ENCODE data around the gene BNIP1. TPM values are rescaled to one million over a fixed set of nuclear protein-coding genes. Genes with fewer than 3 reads are reported as not detected.

The BNIP1 gene
- total RNA-seq, 1 donor from 2014 or later, result 15.7 TPM

DNA sequence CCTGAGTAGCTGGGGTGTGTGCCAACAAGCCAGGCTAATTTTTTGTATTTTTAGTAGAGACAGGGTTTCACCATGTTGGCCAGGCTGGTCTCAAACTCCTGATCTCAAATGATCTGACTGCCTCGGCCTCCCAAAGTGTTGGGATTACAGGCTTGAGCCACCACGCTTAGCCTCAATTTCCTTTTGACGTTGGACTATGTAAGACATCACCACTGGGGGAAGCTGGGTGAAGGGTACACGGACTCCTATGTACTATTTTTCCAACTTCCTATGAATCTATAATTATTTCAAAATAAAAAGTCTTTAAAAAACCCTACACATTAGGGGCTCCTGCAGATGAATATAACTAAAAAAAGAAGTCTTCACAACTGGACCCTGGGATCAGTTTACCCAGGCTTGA lies 46.7 kb downstream of the BNIP1 start:
- Histone ChIP-seq H3K9me3 (ENCODE audit: control insufficient read depth in 3 of 3, low read length in 3 of 3) (peaks cover 0 to 3% (median 0%) of the 10 kb centered on the region in 3 donors), H3K27ac (ENCODE audit: low read depth, low read length) (no peak overlapping the region), H3K4me1 (ENCODE audit: control insufficient read depth in 3 of 3, insufficient read depth in 3 of 3, low read length in 3 of 3) (no peaks in the 10 kb centered on the region), H3K27me3 (ENCODE audit: control insufficient read depth in 3 of 3, insufficient read depth in 3 of 3, low read length in 3 of 3) (peaks cover 0 to 4% (median 3%) of the 10 kb centered on the region in 3 donors), H3K9ac (ENCODE audit: low read depth in 1 of 3, low read length in 3 of 3) (no peak overlapping the region), H3K4me3 (ENCODE audit: low read length in 3 of 3) (no peak overlapping the region), H3K36me3 (ENCODE audit: control insufficient read depth in 3 of 3, insufficient read depth in 3 of 3, low read length in 3 of 3) (no peaks in the 10 kb centered on the region)

DNA sequence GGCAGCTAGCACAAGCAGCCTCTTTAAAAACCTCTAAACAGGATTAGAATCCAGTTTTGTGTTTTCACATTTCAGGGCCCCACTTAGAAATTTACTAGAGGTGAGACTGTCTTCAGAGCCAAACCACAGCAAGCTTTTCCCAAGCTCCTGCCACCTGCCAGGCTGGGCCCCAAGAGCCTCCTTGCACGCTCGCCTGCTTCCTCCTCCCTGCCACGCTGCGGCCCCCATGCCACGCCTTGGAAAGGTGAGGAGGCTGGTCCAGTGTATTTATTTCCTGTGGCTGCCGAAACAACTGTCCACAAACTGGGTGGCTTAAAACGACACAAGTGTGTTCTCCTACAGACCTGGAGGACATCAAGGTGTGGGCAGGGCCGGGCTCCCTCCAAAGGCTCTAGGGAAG lies 47.2 kb downstream of the BNIP1 start:
- Histone ChIP-seq H3K36me3 (ENCODE audit: control insufficient read depth in 3 of 3, insufficient read depth in 3 of 3, low read length in 3 of 3) (no peaks in the 10 kb centered on the region), H3K4me3 (ENCODE audit: low read length in 3 of 3) (no peak overlapping the region), H3K9ac (ENCODE audit: low read depth in 1 of 3, low read length in 3 of 3) (no peak overlapping the region), H3K27ac (ENCODE audit: low read depth, low read length) (no peak overlapping the region), H3K4me1 (ENCODE audit: control insufficient read depth in 3 of 3, insufficient read depth in 3 of 3, low read length in 3 of 3) (no peaks in the 10 kb centered on the region), H3K9me3 (ENCODE audit: control insufficient read depth in 3 of 3, low read length in 3 of 3) (peaks cover 0 to 3% (median 0%) of the 10 kb centered on the region in 3 donors), H3K27me3 (ENCODE audit: control insufficient read depth in 3 of 3, insufficient read depth in 3 of 3, low read length in 3 of 3) (peaks cover 2 to 4% (median 3%) of the 10 kb centered on the region in 3 donors)

DNA sequence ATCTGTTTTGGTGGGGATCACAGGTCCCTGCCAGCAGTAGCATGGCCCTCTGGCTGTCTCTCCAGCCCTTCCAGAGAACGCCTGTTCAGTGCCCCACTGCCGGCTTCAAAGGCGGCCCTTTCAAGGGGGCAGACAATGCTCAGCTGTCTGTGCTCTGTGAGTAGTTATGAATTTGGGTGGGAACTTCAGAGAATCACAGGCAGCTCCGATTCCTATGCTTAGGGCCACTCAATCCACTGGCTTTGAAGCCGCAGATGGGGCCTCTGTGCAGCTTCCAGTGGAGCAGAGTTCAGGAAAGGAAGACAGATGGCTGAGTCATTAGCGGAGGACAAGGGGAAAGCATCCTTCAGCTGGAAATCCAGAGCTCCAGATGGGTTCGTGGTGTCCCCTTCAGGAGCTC lies 48.2 kb downstream of the BNIP1 start:
- Histone ChIP-seq H3K4me1 (ENCODE audit: control insufficient read depth in 3 of 3, insufficient read depth in 3 of 3, low read length in 3 of 3) (no peaks in the 10 kb centered on the region), H3K4me3 (ENCODE audit: low read length in 3 of 3) (no peak overlapping the region), H3K27me3 (ENCODE audit: control insufficient read depth in 3 of 3, insufficient read depth in 3 of 3, low read length in 3 of 3) (peaks cover 2 to 6% (median 4%) of the 10 kb centered on the region in 3 donors), H3K9ac (ENCODE audit: low read depth in 1 of 3, low read length in 3 of 3) (no peak overlapping the region), H3K36me3 (ENCODE audit: control insufficient read depth in 3 of 3, insufficient read depth in 3 of 3, low read length in 3 of 3) (no peaks in the 10 kb centered on the region), H3K27ac (ENCODE audit: low read depth, low read length) (no peak overlapping the region), H3K9me3 (ENCODE audit: control insufficient read depth in 3 of 3, low read length in 3 of 3) (peaks cover 0 to 3% (median 0%) of the 10 kb centered on the region in 3 donors)

DNA sequence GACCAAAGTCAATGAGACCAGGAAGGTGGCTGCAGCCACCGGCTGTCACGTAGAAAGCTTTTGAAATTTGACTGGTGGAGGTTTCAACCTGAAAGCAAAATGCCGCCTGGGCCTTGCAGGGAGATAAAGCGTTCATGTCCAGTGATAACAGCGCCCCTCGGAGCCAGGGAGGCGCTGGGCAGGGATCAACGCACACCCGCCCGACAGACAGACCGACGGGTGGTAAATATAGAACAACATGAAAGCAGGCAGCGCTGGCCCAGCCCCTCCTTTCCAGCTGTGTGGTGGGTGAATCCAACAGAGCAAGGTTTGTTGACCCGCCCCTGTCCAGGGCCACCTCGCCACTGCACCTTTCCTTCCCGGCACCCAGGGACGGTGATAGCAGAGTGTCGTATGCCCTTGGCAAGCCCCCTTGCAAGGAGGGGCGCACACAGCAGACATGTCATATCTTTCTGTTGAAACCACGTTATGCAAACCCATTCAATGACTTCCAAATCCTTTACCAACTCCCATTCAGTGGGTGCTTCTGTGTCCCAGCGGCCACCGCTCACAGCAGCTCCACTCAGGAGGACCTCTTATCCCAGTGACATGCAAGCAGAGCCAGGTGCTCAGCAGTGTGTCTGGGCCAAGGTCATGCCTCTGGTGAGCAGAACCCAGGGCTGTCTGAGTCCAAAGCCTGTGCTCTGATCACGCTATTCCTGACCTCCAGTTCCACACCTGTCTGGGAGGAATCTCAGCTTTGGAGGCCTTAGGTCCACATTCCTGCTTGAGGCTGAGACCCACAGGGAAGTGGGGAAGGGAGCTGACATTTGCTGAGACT lies 52.0 kb downstream of the BNIP1 start:
- Histone ChIP-seq H3K27me3 (ENCODE audit: control insufficient read depth in 3 of 3, insufficient read depth in 3 of 3, low read length in 3 of 3) (peaks cover 2 to 12% (median 6%) of the 10 kb centered on the region in 3 donors), H3K4me3 (ENCODE audit: low read length in 3 of 3) (no peak overlapping the region), H3K9me3 (ENCODE audit: control insufficient read depth in 3 of 3, low read length in 3 of 3) (peaks cover 0 to 6% (median 6%) of the 10 kb centered on the region in 3 donors), H3K27ac (ENCODE audit: low read depth, low read length) (no peak overlapping the region), H3K9ac (ENCODE audit: low read depth in 1 of 3, low read length in 3 of 3) (no peak overlapping the region), H3K36me3 (ENCODE audit: control insufficient read depth in 3 of 3, insufficient read depth in 3 of 3, low read length in 3 of 3) (no peaks in the 10 kb centered on the region), H3K4me1 (ENCODE audit: control insufficient read depth in 3 of 3, insufficient read depth in 3 of 3, low read length in 3 of 3) (no peaks in the 10 kb centered on the region)

DNA sequence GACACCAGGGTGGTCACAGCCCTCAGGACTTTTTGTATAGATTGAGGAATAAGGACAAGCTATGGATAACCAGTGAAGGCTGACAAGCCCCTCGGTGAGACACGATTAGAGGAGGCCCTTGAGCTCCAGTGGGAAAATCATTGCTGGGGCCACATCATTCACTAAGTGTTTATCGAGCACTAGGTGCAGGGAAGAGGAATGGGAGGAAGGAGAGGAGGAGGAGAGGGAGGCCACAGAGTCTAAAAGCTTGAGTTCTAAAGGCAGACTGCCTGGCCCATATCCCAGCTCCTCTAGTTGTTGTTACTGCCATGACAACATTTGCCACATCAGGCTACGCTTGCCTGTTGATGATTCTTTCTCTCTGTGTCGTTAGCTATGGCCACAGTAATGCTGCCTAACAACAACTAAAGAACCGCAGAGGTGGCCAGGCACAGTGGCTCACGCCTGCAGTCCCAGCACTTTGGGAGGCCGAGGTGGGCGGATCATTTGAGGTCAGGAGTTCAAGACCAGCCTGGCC lies 53.1 kb downstream of the BNIP1 start:
- Histone ChIP-seq H3K9me3 (ENCODE audit: control insufficient read depth in 3 of 3, low read length in 3 of 3) (peaks cover 0 to 6% (median 6%) of the 10 kb centered on the region in 3 donors), H3K4me3 (ENCODE audit: low read length in 3 of 3) (no peak overlapping the region), H3K27me3 (ENCODE audit: control insufficient read depth in 3 of 3, insufficient read depth in 3 of 3, low read length in 3 of 3) (peaks cover 6 to 18% (median 14%) of the 10 kb centered on the region in 3 donors), H3K36me3 (ENCODE audit: control insufficient read depth in 3 of 3, insufficient read depth in 3 of 3, low read length in 3 of 3) (no peaks in the 10 kb centered on the region), H3K4me1 (ENCODE audit: control insufficient read depth in 3 of 3, insufficient read depth in 3 of 3, low read length in 3 of 3) (no peaks in the 10 kb centered on the region), H3K27ac (ENCODE audit: low read depth, low read length) (no peak overlapping the region), H3K9ac (ENCODE audit: low read depth in 1 of 3, low read length in 3 of 3) (no peak overlapping the region)

DNA sequence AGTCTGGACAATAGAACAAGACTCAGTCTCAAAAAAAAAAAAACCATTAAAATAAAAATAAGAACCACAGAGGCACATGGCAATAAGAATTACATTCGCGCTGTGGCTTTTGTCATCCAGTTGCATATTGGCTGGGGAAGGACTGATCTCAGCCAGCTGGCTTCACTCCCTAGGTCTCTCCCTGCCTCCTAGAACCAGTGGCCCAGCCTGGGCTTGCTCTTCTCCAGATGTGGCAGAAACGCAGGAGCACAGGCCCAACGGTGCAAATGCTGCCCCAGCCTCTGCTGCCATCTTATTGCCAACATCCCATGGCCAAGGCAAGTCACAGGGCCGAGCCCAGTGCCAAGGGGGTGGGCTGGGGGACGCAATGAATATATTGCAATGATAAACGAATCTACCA lies 53.7 kb downstream of the BNIP1 start:
- Histone ChIP-seq H3K9ac (ENCODE audit: low read depth in 1 of 3, low read length in 3 of 3) (no peak overlapping the region), H3K4me1 (ENCODE audit: control insufficient read depth in 3 of 3, insufficient read depth in 3 of 3, low read length in 3 of 3) (no peaks in the 10 kb centered on the region), H3K9me3 (ENCODE audit: control insufficient read depth in 3 of 3, low read length in 3 of 3) (peaks cover 0 to 6% (median 6%) of the 10 kb centered on the region in 3 donors), H3K4me3 (ENCODE audit: low read length in 3 of 3) (no peak overlapping the region), H3K36me3 (ENCODE audit: control insufficient read depth in 3 of 3, insufficient read depth in 3 of 3, low read length in 3 of 3) (no peaks in the 10 kb centered on the region), H3K27ac (ENCODE audit: low read depth, low read length) (no peak overlapping the region), H3K27me3 (ENCODE audit: control insufficient read depth in 3 of 3, insufficient read depth in 3 of 3, low read length in 3 of 3) (peaks cover 8 to 24% (median 20%) of the 10 kb centered on the region in 3 donors)

DNA sequence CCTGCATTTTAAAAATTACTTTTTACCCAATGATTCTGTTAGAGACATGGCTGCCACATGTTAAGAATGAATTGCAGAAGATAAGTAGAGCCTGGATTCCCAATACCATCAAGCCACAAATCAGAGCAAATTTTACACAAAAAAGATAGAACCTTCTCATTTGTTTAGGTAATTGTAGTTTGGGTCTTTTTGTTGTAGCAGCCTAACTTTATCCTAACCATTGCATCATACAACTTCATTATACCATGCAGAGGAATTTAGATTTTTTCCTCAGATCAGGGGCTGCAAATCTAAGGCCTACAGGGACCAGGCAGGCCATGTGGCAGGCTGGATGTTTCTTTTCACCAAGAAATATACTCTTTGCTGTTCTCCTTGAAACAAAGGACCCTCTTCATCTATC lies 56.0 kb downstream of the BNIP1 start:
- Histone ChIP-seq H3K27ac (ENCODE audit: low read depth, low read length) (no peak overlapping the region), H3K4me1 (ENCODE audit: control insufficient read depth in 3 of 3, insufficient read depth in 3 of 3, low read length in 3 of 3) (no peaks in the 10 kb centered on the region), H3K36me3 (ENCODE audit: control insufficient read depth in 3 of 3, insufficient read depth in 3 of 3, low read length in 3 of 3) (no peaks in the 10 kb centered on the region), H3K27me3 (ENCODE audit: control insufficient read depth in 3 of 3, insufficient read depth in 3 of 3, low read length in 3 of 3) (peaks cover 13 to 30% (median 18%) of the 10 kb centered on the region in 3 donors), H3K9ac (ENCODE audit: low read depth in 1 of 3, low read length in 3 of 3) (no peak overlapping the region), H3K9me3 (ENCODE audit: control insufficient read depth in 3 of 3, low read length in 3 of 3) (peaks cover 0 to 6% (median 4%) of the 10 kb centered on the region in 3 donors), H3K4me3 (ENCODE audit: low read length in 3 of 3) (no peak overlapping the region)

DNA sequence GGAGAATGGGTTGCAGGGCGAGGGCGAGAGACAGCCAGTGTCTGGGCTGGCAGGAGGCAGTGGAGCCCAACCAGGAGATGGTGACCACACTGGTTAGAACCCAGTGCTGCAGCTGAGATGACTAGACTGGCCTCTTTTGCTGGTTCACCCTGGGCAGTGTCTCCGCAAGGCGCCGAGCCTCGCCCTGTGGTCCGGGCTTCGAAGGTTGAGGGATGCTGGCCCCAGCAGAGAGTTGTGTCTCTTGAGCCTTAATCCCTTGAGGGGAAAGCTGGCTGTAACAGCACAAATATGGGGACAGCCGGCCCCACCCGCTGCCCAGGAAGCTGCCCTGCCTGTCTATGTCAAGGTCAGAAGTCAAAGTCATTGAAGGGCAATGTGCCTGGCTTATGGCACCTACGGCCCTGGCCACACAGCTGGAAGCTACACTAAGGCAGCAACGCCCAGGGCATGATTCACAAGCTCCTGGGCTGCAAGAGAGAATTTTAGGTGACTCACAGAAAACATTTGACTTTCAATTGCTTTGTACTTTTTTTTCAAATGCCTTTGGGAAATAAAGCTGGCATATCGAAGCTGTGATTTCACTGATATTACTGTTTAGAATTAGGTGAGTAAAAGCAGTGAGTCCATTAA lies 57.4 kb downstream of the BNIP1 start:
- H3K4me1 ChIP-seq (ENCODE audit: control insufficient read depth in 3 of 3, insufficient read depth in 3 of 3, low read length in 3 of 3), result no peaks in the 10 kb centered on the region
- no peak overlapping the region for H3K27ac ChIP-seq (ENCODE audit: low read depth, low read length)
- no peaks in the 10 kb centered on the region for H3K36me3 ChIP-seq (ENCODE audit: control insufficient read depth in 3 of 3, insufficient read depth in 3 of 3, low read length in 3 of 3)
- H3K9ac ChIP-seq (ENCODE audit: low read depth in 1 of 3, low read length in 3 of 3), result no peak overlapping the region
- peaks cover 11 to 38% (median 18%) of the 10 kb centered on the region in 3 donors for H3K27me3 ChIP-seq (ENCODE audit: control insufficient read depth in 3 of 3, insufficient read depth in 3 of 3, low read length in 3 of 3)
- peaks cover 0 to 6% (median 4%) of the 10 kb centered on the region in 3 donors for H3K9me3 ChIP-seq (ENCODE audit: control insufficient read depth in 3 of 3, low read length in 3 of 3)
- no peak overlapping the region for H3K4me3 ChIP-seq (ENCODE audit: low read length in 3 of 3)

DNA sequence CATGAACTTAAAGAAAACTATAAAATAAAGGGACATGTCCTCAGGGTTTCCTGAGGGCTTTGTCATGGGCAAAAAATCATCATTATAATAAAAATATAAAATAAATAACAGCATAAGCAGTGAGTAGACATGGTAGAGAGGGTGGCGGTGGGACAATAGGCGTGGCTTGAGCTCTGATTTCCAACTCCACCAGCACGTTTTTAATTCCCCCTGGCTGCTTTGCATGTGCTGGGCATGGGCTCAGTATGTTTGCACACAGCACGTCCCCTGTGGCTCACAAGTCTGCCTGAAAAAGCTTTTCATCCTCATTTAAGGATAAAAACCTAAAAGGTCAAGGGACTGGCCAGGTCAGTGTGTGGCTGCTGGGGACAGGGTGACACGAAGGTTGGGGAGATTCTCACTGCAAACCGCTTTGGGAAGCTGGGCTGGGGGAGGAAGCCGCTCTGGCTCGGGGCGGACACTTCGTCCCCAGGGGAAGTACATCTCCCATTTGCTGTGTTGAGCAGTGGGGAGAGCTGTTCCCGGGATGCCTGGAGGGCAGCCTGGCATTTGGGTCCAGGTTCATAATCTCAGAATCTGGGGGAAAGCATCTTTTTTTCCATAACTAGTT lies 58.0 kb downstream of the BNIP1 start:
- H3K36me3 ChIP-seq (ENCODE audit: control insufficient read depth in 3 of 3, insufficient read depth in 3 of 3, low read length in 3 of 3), result no peaks in the 10 kb centered on the region
- peaks cover 0 to 6% (median 4%) of the 10 kb centered on the region in 3 donors for H3K9me3 ChIP-seq (ENCODE audit: control insufficient read depth in 3 of 3, low read length in 3 of 3)
- H3K4me3 ChIP-seq (ENCODE audit: low read length in 3 of 3), result no peak overlapping the region
- peaks cover 11 to 39% (median 18%) of the 10 kb centered on the region in 3 donors for H3K27me3 ChIP-seq (ENCODE audit: control insufficient read depth in 3 of 3, insufficient read depth in 3 of 3, low read length in 3 of 3)
- H3K27ac ChIP-seq (ENCODE audit: low read depth, low read length), result no peak overlapping the region
- H3K4me1 ChIP-seq (ENCODE audit: control insufficient read depth in 3 of 3, insufficient read depth in 3 of 3, low read length in 3 of 3), result no peaks in the 10 kb centered on the region
- no peak overlapping the region for H3K9ac ChIP-seq (ENCODE audit: low read depth in 1 of 3, low read length in 3 of 3)

Measured in skeletal muscle tissue (tissue), 4 donors.